Small intestine (tissue), 7 donors: ENCODE measurements around the gene FLNC. TPM values are rescaled to one million over a fixed set of nuclear protein-coding genes. Genes with fewer than 3 reads are reported as not detected.

Experiments
- DNase-seq, 2 donors: peaks; one replicate each; pipeline versions ENCODE4 v3.0.0 to v3.0.0-alpha.2; 2013
- FAIRE-seq: peaks from 2 replicates; lab custom pipeline; 2012; peaks lifted over from hg19 to GRCh38; lab: Jason Lieb, UNC
- H3K27ac ChIP-seq, 3 donors: one replicate each; pipeline ENCODE4 v1.5.1; 2013; ENCODE audit warnings: low read length in 2 of 3, mild to moderate bottlenecking in 2 of 3, control low read depth in 1 of 3, inconsistent platforms in 1 of 3, low read depth in 1 of 3, moderate library complexity in 1 of 3
- H3K27me3 ChIP-seq, 3 donors: one replicate each; pipeline ENCODE4 v1.6.1; 2013; ENCODE audit warnings: low read length in 3 of 3, inconsistent platforms in 1 of 3; ENCODE audit not compliant: control insufficient read depth in 3 of 3, insufficient read depth in 3 of 3
- H3K36me3 ChIP-seq, 3 donors: one replicate each; pipeline ENCODE4 v1.6.1; 2013; ENCODE audit warnings: low read length in 3 of 3, inconsistent platforms in 1 of 3, low read depth in 1 of 3, mild to moderate bottlenecking in 1 of 3, moderate library complexity in 1 of 3; ENCODE audit not compliant: control insufficient read depth in 3 of 3, insufficient read depth in 2 of 3
- H3K4me1 ChIP-seq, 3 donors: one replicate each; pipeline ENCODE4 v1.6.1; 2013; ENCODE audit warnings: low read length in 2 of 3, inconsistent platforms in 1 of 3, low read depth in 1 of 3, mild to moderate bottlenecking in 1 of 3, moderate library complexity in 1 of 3; ENCODE audit not compliant: control insufficient read depth in 3 of 3, insufficient read depth in 2 of 3
- H3K4me3 ChIP-seq, 3 donors: one replicate each; pipeline ENCODE4 v1.5.1; 2013; ENCODE audit warnings: low read length in 3 of 3, control low read depth in 1 of 3, inconsistent platforms in 1 of 3, low read depth in 1 of 3, mild to moderate bottlenecking in 1 of 3, moderate library complexity in 1 of 3
- H3K9me3 ChIP-seq, 2 donors: one replicate each; pipeline ENCODE4 v1.6.1; 2013; ENCODE audit warnings: low read depth in 1 of 2, low read length in 1 of 2; ENCODE audit not compliant: control insufficient read depth in 2 of 2, insufficient read depth in 1 of 2
- WGBS, 3 donors: extraction: QIAGEN DNeasy Blood & Tissue Kit; methylation state at CpG; one replicate each; pipeline ENCODE4 v1.1.7; 2013; 5-methylcytosine and 5-hydroxymethylcytosine counted together
- polyA plus RNA-seq, 4 donors: library from polyadenylated mRNA; stranded (reverse) in 3 of 4; unstranded in 1 of 4; fragments of 200-250 nt in 3 of 4; fragments of 120-200 nt in 1 of 4; gene quantifications; one replicate each; pipeline versions ENCODE4 v1.2.1 to v1.2.3, GENCODE V29; 2013
- donor health status: healthy with polysubstance abuse.
- donor health status: control.
- donor health status: control.
- donor health status: Bipolar disorder and iron deficiency.
- donor health status: healthy.

FLNC gene
- polyA plus RNA-seq, 4 donors: 8.1 to 31.9 (median 11.5) TPM

DNA sequence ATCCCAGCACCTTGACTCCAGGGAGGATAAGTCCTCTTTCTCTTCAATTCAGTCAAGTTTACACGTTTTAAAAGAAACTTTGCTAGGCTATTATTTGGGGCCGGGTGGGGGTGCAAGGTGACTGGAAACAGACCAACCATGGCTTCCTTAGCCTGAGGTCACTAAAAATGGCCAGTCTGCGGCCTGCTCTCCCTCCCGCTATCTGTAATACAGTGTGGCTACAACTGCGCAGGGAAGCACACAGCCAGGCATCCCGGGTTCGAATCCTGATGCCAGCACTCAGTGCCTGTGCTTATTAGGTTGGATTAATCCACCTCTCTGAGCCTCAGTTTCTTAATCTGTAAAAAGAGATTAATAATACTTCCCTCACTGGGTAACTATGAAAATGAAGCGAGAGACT lies 51.9 kb downstream of the FLNC start:
- no peaks in the 10 kb centered on the region for H3K36me3 ChIP-seq
- FAIRE-seq (no peak), DNase-seq (no peak)
- peaks cover 0 to 11% (median 2%) of the 10 kb centered on the region in 3 donors for H3K4me1 ChIP-seq
- no peak overlapping the region for H3K27ac ChIP-seq
- no peaks in the 10 kb centered on the region for H3K9me3 ChIP-seq
- H3K27me3 ChIP-seq: no peaks in the 10 kb centered on the region
- no peak overlapping the region for H3K4me3 ChIP-seq
- WGBS, 3 donors: 92 to 93% (median 92%) methylated on average over 8 of the region's 8 CpGs

DNA sequence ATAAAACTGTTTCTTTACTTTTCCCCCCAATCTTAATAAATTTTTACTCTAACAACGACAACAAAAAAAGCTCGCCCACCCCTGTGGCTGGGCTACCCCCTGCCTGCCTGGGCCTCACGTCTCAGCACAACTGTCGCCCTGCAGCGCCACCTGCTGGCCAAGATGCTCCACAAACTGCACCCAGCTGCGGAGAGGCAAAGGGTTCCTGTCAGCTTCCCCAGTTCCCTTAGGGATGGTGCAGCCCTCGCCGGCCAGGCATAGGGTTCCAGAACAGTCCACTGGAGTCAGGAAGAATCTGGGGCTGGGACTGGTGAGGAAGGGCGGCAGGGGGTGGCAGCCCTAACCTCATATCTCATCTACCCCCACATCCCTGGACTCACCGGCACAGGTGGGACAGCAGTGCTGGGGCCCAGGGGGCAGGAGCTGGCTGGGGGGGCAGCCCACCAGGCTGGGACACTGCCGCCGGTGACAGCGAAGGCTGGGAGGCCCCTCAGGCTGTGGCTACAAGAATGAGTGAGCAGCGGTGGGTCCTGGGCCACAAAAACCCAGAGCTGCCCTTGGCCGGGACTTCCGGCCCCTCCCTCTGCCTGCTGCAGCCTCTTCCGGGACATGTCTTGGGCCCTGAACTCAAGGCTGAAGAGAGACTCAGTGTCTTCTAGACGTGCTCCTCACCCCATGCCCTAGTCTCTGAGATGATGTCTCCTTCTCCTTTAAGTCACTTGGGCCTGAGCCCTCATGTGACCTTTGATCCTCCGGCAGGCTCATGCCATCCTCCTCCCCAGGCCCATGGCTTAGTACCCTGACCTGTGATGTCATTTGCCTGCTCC lies 53.6 kb downstream of the FLNC start:
- Histone ChIP-seq H3K27me3 (no peaks in the 10 kb centered on the region), H3K4me3 (peak overlapping the region in 1 of 3 donors; percentile 53), H3K4me1 (peaks cover 0 to 10% (median 2%) of the 10 kb centered on the region in 3 donors), H3K36me3 (no peaks in the 10 kb centered on the region), H3K27ac (peak overlapping the region in 1 of 3 donors; percentile 51), H3K9me3 (no peaks in the 10 kb centered on the region)
- no peak for FAIRE-seq
- DNase-seq: peak; percentile 85 to 87
- WGBS, 3 donors: 19 to 34% (median 26%) methylated on average over 16 to 19 of the region's 19 CpGs

DNA sequence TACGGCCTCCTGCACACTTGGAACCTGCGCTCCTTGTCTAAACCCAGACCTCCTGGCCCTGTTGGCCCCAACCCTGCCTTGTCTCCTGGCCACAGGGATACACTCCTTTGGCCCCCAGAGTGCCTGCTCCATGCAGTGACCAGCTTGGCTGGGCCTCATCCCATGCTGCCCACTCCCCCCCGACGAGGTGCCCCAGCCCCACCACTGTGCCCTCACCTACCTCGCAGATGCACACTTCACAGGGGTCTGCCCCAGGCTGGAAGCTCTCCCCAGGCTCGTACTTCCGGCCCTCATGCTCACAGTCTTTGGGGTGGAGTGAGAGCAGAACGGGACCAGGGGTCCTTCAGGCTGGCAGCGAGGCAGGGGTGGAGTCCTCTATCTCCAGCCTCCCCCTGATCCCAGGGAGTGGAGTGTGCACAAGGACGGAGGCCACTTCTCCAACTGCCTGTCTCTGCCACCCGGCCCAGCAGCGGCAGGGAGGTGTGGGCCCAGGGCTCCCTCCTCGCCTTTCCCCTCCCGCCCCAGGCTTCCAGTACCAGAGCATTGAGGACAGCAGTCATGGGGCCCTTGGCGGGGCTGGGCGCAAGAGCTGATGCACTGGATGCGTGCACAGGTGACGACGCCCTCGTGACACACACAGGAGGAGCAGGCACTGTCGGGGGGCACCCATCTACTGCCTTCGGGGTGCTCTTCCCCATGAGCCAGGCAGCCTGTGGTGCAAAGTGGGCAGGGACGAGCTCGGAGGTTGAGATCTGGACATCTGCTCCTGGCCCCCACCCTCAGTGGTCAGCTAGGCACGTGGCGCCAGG lies 54.6 kb downstream of the FLNC start:
- Histone ChIP-seq H3K4me1 (peaks cover 0 to 10% (median 2%) of the 10 kb centered on the region in 3 donors), H3K4me3 (no peak overlapping the region), H3K9me3 (no peaks in the 10 kb centered on the region), H3K27me3 (no peaks in the 10 kb centered on the region), H3K36me3 (no peaks in the 10 kb centered on the region), H3K27ac (no peak overlapping the region)
- WGBS, 3 donors: 82 to 85% (median 83%) methylated on average over 26 of the region's 26 CpGs
- no peak for FAIRE-seq
- DNase-seq: no peak

DNA sequence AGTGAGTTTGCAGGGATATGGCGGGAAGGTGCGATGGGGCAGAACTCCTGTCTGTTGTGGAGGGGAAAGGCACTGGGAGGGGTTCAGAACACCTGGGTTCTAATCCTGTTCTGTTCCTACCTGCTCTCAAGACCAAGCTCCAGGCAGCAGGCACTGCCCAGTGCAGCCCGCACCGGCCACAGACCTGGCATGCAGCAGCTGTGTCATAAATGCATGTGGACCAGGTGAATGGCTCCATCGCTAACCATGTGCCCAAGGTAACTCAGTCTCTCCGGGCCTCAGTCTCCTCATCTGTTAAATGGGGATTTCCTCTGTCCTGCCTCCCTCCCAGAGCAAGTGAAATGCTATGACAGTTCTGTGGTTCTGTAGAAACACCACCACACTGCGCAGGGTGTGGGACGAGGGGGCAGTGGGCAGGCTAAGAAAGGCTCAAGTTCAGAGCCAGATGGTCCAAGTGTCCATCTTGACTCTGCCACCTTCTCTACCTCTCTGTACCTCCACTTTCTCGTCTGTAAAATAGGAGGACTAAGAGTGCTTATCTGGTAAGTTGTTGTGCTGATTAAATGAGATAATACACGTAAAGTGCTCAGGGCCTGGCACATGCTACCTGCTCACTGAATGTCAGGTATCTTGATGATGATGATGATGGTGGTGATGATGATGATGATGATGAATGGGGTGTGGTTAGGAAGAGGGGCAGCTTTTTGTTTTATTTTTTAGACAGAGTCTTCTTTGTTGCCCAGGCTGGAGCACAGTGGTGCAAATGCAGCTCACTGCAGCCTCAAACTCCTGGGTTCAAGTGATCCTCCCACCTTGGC lies 55.4 kb downstream of the FLNC start:
- WGBS, 3 donors: 88 to 90% (median 89%) methylated on average over 10 of the region's 10 CpGs
- no peak for FAIRE-seq
- Histone ChIP-seq H3K36me3 (no peaks in the 10 kb centered on the region), H3K9me3 (no peaks in the 10 kb centered on the region), H3K27ac (no peak overlapping the region), H3K27me3 (peaks cover 0 to 2% (median 0%) of the 10 kb centered on the region in 3 donors), H3K4me3 (no peak overlapping the region), H3K4me1 (peaks cover 0 to 10% (median 2%) of the 10 kb centered on the region in 3 donors)
- DNase-seq: no peak

DNA sequence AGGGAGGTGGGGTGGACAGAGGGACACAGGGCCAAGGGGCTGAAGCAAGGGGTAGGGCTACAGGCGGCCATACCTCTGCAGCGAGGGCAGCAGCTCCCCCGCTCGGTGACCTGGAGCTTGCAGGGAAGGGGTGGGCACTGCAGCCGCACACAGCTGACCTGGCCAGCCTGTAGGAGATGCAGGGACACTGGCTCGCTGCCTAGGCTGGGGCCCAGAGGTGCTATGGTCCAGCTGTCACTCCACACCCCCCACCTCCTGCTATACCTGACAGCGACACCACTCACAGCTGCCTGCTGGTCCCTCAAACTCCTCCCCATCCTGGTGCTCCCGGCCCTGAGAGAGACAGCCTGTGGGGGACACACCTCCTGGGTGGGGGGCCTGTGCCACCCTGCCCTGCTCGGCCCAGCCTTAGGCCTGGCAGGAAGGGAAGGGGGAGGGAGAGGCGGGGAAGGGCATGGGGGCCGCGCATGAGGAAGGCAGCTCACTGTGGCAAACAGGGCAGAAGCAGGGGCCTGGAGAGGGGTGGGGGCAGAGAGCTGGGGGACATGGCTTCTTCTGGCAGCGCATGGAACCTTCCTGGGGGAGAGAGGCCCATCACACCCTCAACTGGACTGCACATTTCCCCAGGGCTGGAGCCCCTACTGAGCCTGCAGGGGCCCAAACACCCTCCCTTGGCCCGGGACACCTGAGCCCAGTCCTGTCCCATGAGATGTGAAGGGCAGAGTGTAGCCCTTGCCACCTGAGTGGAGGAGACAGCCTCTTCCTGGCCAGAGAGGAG lies 56.4 kb downstream of the FLNC start:
- Histone ChIP-seq H3K27me3 (peaks cover 0 to 9% (median 0%) of the 10 kb centered on the region in 3 donors), H3K4me3 (no peak overlapping the region), H3K27ac (no peak overlapping the region), H3K36me3 (no peaks in the 10 kb centered on the region), H3K9me3 (no peaks in the 10 kb centered on the region), H3K4me1 (peaks cover 0 to 16% (median 2%) of the 10 kb centered on the region in 3 donors)
- WGBS, 3 donors: 66 to 79% (median 73%) methylated on average over 8 to 14 of the region's 14 CpGs
- DNase-seq (no peak), FAIRE-seq (no peak)

DNA sequence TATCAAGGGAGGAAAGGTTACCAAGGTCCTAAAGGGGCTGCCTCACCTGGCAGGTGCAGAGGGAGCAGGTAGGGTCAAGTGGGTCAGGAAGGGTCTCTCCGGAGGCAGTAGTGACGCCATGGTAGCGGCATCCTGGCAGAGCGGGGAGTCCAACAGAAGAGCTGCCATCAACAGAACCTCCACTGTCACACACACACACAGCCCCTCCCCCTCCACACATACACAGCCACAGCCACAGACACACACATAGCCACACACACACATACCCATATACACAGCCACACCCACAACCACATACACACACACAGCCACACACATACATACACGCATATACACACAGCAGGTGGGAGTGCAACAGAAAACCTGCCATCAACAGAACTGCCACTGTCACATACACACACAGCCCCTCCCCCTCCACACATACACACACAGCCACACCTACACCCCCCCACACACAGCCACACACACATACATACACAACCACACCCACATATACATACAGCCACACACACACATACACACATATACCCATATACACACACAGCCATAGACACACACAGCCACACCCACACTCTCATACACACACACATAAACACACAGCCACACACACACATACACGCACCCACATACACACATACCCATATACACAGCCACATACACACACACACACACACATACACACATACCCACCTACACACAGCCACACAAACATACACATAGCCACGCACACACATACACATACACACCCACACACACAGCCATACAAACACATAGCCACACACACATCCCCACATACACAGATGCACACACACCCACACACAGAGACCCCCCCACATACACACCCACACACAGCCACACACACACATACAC lies 57.2 kb downstream of the FLNC start:
- Histone ChIP-seq H3K27ac (no peak overlapping the region), H3K4me1 (peaks cover 0 to 17% (median 2%) of the 10 kb centered on the region in 3 donors), H3K4me3 (no peak overlapping the region), H3K9me3 (no peaks in the 10 kb centered on the region), H3K36me3 (no peaks in the 10 kb centered on the region), H3K27me3 (peaks cover 0 to 12% (median 0%) of the 10 kb centered on the region in 3 donors)
- no peak for DNase-seq
- 72 to 92% (median 88%) methylated on average over 7 of the region's 7 CpGs for WGBS, 3 donors
- FAIRE-seq: no peak
